NCI-H2196 treated with DMSO at 0.1 percent for 48 hours (cell line): ENCODE results near the gene EXO1.
"Not testable (repeated sequence)": the region's sequence is repeated elsewhere in the genome, so short reads cannot be mapped to it uniquely, and the experiment has no call there.

Experiments
- DNase-seq: peaks from one replicate; lab custom pipeline; 2025; ENCODE audit not compliant: unreplicated experiment; lab: John Stamatoyannopoulos, UW

Gene EXO1

GRCh38 chr1:241836941-241837340 lies 11.1 kb upstream of the EXO1 start:
- no peak for DNase-seq

DNA sequence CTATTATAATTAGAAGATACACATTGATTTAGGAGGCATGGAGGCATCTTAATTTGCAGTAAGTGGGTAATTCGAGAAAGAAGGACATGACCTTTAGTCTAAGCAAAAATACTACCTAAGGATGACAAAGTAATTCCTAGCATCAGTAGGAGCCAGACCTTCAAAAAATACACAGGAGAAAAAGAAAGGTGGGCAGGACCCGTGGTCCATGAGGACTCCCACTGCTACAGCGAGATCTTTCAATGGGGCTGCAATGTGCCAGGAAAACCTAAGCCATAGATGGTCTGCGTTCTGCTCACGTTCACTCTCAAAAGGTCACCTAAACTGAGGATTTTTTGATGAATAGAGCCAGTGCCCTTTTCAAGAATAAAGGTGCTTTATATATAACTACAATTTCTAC lies 10.6 kb upstream of the EXO1 start:
- no peak for DNase-seq

GRCh38 chr1:241837901-241838300 lies 10.1 kb upstream of the EXO1 start:
- no peak for DNase-seq

GRCh38 chr1:241838897-241839296 lies 9.1 kb upstream of the EXO1 start:
- DNase-seq: no peak

DNA sequence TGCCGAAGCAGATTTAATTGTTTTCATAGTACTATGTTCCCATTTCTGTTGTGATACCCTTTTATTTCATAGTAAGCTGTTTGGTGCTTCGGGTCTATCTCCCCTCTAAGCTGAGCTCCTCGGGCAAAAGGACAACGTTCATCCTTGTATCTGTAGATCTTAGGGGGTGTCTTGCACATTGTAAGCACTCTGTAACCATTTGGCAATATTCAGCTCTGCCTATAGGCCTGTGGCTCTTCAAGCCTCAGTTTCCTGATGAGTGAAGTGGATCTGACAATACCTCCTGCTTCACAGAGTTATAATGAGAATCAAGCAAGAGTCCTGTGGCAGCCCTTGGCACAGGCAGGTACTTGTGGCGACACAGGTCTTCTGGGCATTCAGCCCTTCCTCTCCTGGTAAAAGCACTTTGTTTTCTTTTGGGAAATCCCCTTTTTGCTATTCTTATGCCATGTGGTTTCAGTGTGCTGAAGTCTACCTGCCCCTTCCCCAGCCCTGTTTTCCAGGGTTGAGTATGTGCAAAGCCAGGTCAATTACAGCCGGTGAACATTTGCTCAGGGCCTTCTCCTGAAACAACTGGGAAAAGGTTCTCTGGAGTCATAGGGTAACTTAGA lies 8.5 kb upstream of the EXO1 start:
- DNase-seq: no peak

DNA sequence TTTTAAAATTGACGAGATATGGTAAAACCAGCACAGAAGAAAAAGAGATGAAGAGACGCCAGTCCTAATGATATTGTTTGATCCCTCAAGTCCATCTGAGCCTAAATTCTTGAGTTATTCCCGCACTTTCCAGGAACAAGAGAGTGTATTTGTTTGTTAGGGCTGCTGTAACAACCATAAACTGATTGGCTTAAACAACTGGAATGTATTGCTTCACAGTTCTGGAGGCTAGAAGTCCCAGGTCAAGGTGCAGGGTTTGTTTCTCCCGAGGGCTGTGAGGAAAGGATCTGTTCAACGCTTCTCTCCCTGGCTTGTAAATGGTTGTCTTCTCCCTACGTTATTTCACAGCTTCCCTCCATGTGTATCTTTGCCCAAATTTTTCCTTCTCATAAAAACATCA lies 7.8 kb upstream of the EXO1 start:
- DNase-seq: no peak

- DNase-seq: no peak
Observed at GRCh38 chr1:241841691-241842090, 6.3 kb upstream of the EXO1 start.

- no peak for DNase-seq
Observed at GRCh38 chr1:241842565-241842964, 5.4 kb upstream of the EXO1 start.

DNA sequence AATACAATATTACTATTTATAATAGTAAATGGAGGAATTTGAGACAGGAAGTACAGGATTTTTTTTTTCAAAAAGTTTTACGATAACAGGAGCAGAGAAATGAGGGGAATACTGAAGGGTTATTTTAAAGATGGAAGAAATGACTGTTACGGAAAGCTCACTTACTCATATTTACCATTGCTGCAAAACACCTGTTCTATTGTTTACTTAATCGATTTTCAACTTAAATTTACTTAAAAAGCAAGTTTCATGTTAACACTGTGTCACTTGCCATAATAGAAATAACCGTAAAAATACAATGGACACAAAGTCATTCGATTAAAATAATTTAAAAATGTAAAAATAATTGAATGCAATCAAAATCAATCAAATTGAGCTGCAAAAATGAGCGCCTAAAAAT lies 3.4 kb upstream of the EXO1 start:
- no peak for DNase-seq

DNA sequence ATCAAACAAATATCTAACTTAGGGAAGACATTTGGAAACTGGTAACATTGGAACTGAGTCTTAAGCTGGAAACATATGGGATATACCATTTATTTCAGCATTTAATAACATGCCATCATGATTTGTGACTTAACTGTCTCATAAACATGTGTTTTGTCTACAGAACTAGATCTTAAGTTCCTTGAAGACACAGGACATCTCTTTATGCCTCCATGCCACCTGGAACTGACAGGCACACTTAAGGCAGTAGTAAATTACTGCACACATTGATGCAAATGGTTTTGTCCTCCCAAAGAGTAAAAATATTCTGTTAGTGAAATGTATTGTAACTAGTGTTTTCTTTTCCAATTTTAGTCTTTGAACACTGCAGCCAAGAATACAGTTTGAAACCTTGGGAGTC lies 1.6 kb upstream of the EXO1 start:
- no peak for DNase-seq

GRCh38 chr1:241846862-241847539 lies 1.0 kb upstream of the EXO1 start:
- DNase-seq: no peak

GRCh38 chr1:241847540-241847795 lies 536 bp upstream of the EXO1 start:
- no peak for DNase-seq

DNA sequence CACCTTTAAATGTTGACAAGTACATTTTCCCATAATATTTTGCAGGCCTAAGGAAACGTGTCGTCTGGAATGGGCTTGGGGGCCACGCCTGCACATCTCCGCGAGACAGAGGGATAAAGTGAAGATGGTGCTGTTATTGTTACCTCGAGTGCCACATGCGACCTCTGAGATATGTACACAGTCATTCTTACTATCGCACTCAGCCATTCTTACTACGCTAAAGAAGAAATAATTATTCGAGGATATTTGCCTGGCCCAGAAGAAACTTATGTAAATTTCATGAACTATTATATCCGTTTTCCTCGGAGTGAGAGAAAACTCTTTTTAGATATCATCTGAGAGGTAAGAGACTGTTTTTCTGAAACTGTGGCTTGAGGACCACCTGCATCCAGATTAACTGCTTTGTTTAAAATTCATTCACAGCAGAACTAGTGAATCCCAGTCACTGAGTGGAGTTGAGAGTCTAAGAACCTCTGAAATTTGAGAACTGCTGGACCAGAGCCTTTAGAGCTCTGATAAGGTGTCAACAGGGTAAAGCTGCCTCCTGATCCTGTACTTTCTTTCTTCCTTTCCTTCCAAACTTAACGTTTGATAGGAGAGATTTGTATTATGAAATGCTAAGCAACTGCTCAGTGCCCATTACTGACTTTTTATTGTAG lies 811 bp downstream of the EXO1 start:
- DNase-seq: no peak

- DNase-seq: no peak
Observed at GRCh38 chr1:241849345-241849695, 1.3 kb downstream of the EXO1 start.

- DNase-seq: not testable (repeated sequence)
Observed at GRCh38 chr1:241855545-241856140, 7.6 kb downstream of the EXO1 start.

GRCh38 chr1:241857131-241857530 lies 9.1 kb downstream of the EXO1 start:
- no peak for DNase-seq

DNA sequence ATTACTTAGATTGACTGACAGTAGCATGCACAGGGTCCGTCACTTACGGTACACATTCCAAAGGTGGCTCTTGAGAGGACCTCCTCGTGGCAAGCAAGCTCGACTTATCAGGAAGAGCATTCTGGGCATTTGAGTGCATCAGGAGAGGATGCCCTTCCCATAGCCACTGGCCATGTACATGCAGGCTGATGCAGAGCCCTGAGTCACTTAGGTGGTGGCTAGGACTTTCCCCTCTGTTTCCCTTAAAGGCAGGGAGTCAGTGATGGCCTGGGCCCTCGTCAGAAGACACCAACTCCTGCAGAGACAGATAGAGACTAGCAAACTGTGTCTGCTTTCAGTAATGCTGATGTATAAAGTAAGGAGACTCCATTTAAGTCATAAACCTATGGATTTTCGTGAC lies 12.9 kb downstream of the EXO1 start:
- no peak for DNase-seq

DNA sequence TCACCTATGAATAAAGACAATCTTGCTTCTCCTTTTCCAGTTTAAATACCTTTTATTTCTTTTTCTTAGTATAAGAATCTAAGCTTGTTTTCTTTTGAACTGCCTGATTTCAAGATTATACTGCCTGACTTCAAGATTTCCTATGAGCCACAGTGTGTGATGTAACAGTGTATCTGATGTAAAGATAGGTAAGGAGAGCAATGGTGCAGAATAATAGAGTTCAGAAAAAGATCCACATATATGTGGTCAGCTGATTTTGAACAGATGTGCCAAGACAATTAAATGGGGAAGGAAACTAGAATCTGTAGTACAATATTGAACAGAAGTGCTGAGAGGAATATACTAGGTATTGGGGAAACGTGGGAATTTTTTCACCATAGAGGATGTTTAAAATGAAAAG lies 21.0 kb downstream of the EXO1 start:
- DNase-seq: no peak

DNA sequence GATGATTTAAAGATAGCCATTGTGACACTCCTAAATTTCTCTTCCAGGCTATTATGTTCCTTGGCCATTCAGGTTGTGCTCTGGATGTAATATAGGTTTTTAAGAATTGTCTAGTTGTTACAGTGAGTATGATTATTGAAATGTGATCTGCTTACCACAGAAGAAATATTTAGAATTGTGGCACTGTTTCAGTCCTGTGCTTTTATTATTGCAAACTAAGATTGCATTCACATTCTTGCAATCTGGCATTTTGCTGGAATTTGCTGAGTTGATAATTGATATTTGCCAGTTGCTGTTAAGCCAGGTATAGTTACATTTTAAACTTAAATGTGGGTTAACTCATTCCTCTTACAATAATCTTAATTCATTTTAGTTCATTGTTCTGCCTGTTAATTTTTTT lies 22.3 kb downstream of the EXO1 start:
- DNase-seq: no peak

DNA sequence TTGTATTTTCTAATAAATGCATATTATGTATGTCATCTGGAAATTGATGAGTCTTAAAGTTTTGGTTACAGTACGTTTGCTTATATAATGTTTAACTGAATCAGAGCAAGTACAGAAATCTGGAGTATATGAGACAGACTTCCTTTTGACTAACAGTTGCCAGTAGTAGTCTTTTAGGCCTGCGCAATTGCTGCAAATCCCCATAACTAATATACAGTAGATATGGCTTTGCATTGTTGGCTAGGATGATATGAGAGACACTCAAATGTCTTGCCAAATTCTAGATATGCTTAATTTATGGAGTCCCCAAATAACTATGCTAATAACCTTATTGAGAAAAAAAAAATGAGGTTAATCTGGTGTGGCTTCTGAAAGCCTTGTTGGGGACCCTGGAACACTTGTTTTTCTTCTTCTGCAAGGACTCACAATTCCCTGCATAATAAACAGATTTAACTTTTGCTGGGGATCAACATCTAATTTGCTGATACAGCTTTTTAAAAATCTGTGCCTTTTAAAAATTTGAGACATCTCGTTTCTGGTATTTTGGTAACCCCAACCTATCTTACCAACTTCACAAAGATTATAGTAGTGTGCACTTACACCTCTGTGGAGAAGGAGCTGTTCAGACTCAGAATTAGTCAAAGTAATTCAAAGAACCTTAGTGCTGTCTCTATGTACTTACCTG lies 22.9 kb downstream of the EXO1 start:
- no peak for DNase-seq

DNA sequence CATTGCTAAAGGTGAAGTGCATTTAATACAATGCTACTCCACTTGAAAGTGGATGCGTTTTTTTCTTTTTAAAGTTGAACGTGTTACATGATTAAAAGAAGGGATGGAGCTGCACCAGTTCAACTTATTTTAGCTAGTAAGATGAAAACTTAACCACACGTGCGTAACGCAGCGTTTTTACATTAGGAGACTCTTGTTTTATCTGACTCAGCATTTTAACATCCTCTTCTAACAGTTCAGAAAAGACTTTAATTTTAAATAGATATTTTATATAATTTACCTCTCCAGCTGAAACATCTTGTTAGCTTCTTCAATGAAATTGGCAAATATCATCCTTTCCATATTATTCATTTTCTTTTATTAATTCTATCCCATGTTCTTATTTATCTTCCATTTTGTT lies 33.4 kb downstream of the EXO1 start:
- no peak for DNase-seq

- no peak for DNase-seq
Observed at GRCh38 chr1:241883159-241883558, 35.2 kb downstream of the EXO1 start.
